ENCODE results near the gene CD70.
"Not testable (repeated sequence)": the region's sequence is repeated elsewhere in the genome, so short reads cannot be mapped to it uniquely, and the experiment has no call there.

Gene CD70

GRCh38 chr19:6568816-6569215 lies 22.1 kb downstream of the CD70 start:
- no peak for DNase-seq

DNA sequence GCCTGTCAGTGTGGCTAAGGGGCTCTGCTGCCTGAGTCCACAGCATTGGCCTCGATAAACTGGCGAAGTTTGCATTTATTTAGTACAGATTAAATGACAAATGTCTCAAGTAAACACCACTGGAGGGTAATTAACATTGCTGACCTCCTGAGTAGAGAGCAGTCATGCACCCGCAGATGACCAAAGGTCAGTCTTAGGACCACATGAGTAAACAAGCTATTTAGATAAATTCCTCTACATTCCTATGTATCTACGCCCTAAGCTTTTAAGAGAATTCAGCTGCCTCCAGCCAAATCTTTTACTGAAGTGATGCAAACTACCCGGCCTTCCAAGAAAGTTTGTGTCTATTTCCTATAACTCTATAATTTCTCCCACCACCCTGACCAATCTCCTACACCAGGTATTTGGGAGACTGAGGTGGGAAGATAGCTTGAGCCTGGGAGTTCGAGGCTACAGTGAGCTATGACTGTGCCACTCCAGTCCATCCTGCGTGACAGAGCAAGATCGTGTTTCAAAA lies 22.9 kb downstream of the CD70 start:
- no peak for DNase-seq

GRCh38 chr19:6566727-6567126 lies 24.2 kb downstream of the CD70 start:
- not testable (repeated sequence) for DNase-seq

GRCh38 chr19:6564393-6564792 lies 26.6 kb downstream of the CD70 start:
- DNase-seq: peak; percentile 78

GRCh38 chr19:6562437-6562836 lies 28.5 kb downstream of the CD70 start:
- not testable (repeated sequence) for DNase-seq

DNA sequence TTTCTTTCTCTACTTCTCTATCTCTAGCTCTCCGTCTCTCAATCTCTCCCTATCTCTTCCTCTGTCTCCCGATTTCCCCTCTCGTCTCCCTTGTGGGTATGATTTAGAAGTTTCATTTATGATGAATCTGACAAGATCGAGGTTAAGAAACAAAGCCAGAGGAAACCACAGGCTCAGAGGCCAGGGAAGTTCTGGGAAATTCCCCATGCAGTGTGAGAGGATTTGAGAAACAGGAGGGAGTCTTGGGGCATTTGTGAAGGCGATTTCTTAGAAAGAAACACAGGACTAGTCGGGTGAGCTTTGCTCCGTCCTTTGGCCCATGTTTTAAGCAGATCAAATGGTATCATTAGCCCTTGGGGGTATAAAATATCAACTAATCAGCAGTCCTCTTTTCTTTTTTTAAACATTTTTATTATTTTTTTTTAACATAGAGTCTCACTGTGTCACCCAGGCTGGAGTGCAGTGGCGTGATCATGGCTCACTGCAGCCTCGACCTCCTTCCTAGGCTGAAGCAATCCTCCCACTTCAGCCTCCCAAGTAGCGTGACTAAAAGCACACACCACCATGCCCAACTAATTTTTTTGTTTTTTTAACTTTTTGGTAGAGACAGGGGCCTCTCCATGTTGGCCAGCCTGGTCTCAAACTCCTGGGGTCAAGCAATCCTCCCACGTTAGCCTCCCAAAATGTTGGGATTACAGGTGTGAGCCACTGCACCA lies 34.3 kb downstream of the CD70 start:
- no peak for DNase-seq

DNA sequence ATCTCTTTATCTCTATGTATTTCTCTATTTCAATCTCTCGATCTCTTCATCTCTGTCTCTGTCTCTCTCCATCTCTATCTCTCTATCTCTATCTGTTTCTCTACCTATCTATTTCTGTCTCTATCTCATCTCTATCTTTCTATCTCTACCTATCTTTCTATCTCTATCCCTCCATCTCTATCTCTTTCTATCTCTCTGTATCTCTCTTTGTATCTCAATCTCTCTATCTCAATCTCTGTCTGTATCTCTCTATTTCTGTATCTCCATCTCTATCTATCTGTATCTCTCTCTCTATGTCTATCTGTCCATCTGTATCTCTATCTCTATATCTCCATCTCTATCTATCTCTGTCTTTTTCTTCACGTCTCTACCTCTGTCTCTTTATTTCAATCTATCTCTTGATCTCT lies 34.9 kb downstream of the CD70 start:
- no peak for DNase-seq

- DNase-seq: peak; percentile 72
These were observed 39.1 kb downstream of the CD70 start for GRCh38 chr19:6551607-6552450.

GRCh38 chr19:6551091-6551490 lies 39.9 kb downstream of the CD70 start:
- no peak for DNase-seq

- not testable (repeated sequence) for DNase-seq
These were observed 40.3 kb downstream of the CD70 start for GRCh38 chr19:6550679-6551078.

DNA sequence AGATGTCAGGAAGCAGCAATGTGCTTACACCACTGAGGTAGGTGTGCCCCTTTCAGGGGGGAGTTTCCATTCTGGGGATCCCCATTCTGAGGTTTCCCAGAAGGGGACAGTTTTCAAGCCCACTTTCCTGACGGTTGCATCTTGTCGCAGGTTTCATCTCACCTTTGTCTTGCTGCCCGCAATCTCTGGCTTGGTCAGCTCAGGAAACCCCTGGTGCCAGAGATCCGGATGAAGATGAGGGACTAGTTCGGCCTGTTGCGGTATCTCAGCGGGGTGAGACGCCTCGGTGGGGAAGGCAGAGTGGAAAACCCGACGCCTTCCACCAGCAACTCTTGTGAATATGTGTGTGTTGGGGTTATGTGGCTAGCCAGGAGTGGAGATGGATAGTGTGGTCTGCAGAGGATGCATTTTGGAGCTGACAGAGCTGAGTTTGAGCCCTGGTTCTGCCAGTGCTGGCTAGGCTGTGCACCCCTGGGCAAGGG lies 47.0 kb downstream of the CD70 start:
- no peak for DNase-seq

GRCh38 chr19:6540918-6541689 lies 49.8 kb downstream of the CD70 start:
- peak; percentile 51 for DNase-seq

- DNase-seq: no peak
These were observed 51.4 kb downstream of the CD70 start for GRCh38 chr19:6539514-6539913.

Measured in hematopoietic multipotent progenitor cell treated with erythropoietin and hydrocortisone succinate and interleukin-3 and kit ligand, for 8 days (in vitro differentiated cells).